Endothelial cell of umbilical vein (primary cell): ENCODE results near the gene RBKS. TPM values are rescaled to one million over a fixed set of nuclear protein-coding genes. Genes with fewer than 3 reads are reported as not detected.

Source experiments
- BruUV-seq: library from RNA; stranded (reverse); fragments of 400-500 nt; replicated peaks from 2 replicates; lab custom pipeline; 2021; lab: Mats Ljungman, UMichigan
- CTCF ChIA-PET: fragments of 300-600, 350-600 bp; sonication (Branson Sonifier 250); formaldehyde crosslinking; loops from one replicate; lab custom pipeline; 2021; ENCODE audit warnings: antibody characterized with exemption, inconsistent platforms; lab: Charles Lee
- POLR2A ChIA-PET: fragments of 300-600, 350-600 bp; sonication (Branson Sonifier 250); formaldehyde crosslinking; loops from one replicate; lab custom pipeline; 2021; ENCODE audit warnings: antibody characterized with exemption, inconsistent platforms; lab: Charles Lee
- DNase-seq: peaks from one replicate; pipeline ENCODE4 v3.0.0-alpha.2; 2011; ENCODE audit warnings: low read depth, low spot score
- FAIRE-seq: peaks from 2 replicates; lab custom pipeline; 2011; peaks lifted over from hg19 to GRCh38; lab: Jason Lieb, UNC
- H2AFZ ChIP-seq: 2 replicates; pipeline ENCODE4 v1.6.0; 2012; ENCODE audit warnings: low read depth, low read length, control low read depth, inconsistent platforms
- H3K27ac ChIP-seq: 2 replicates; pipeline ENCODE4 v1.5.1; 2011; ENCODE audit warnings: low read depth, mild to moderate bottlenecking, control low read depth, low read length, moderate library complexity; ENCODE audit not compliant: insufficient read depth
- H3K27me3 ChIP-seq, 2 experiments: 2 replicates each; pipeline versions ENCODE4 v1.6.0 to v1.6.1; 2011; ENCODE audit warnings: low read length in 2 of 2, mixed read lengths in 1 of 2; ENCODE audit not compliant: control insufficient read depth in 2 of 2, insufficient read depth in 2 of 2
- H3K36me3 ChIP-seq, 2 experiments: 2 replicates in 1 of 2; 3 replicates in 1 of 2; pipeline ENCODE4 v1.5.1; 2011; ENCODE audit warnings: low read length in 2 of 2, mild to moderate bottlenecking in 1 of 2, moderate library complexity in 1 of 2; ENCODE audit not compliant: control insufficient read depth in 2 of 2, insufficient read depth in 2 of 2; ENCODE audit errors: extremely low read depth in 1 of 2
- H3K4me1 ChIP-seq: 3 replicates; pipeline ENCODE4 v1.5.1; 2011; ENCODE audit warnings: mild to moderate bottlenecking, low read length; ENCODE audit not compliant: control insufficient read depth, insufficient read depth; ENCODE audit errors: extremely low read depth
- H3K4me2 ChIP-seq: 2 replicates; pipeline ENCODE4 v1.6.1; 2011; ENCODE audit warnings: low read length, control low read depth, mixed read lengths; ENCODE audit not compliant: insufficient read depth
- H3K4me3 ChIP-seq, 3 experiments: fragments of 200-600 bp in 1 of 3; sonication (generic), shearing (Covaris generic) in 1 of 3; replicated peaks in 1 of 3; 2 replicates each; pipeline ENCODE4 v1.5.1; 2011 to 2016; ENCODE audit warnings: control low read depth in 3 of 3, low read length in 3 of 3, mild to moderate bottlenecking in 2 of 3, inconsistent platforms in 1 of 3, low read depth in 1 of 3, moderate library complexity in 1 of 3; ENCODE audit not compliant: insufficient read depth in 1 of 3
- H3K79me2 ChIP-seq: 2 replicates; pipeline ENCODE4 v1.6.0; 2012; ENCODE audit warnings: low read length, inconsistent platforms; ENCODE audit not compliant: control insufficient read depth, insufficient read depth
- H3K9ac ChIP-seq: replicated peaks from 2 replicates; pipeline ENCODE3; 2011; ENCODE audit warnings: low read length, control low read depth; ENCODE audit not compliant: insufficient read depth; ENCODE audit errors: extremely low read depth
- H3K9me1 ChIP-seq: replicated peaks from 3 replicates; pipeline ENCODE4 v1.6.0; 2011; ENCODE audit warnings: mild to moderate bottlenecking, low read length; ENCODE audit not compliant: control insufficient read depth, insufficient read depth; ENCODE audit errors: extremely low read depth
- H3K9me3 ChIP-seq: replicated peaks from 2 replicates; pipeline ENCODE4 v1.5.1; 2012; ENCODE audit warnings: low read length, inconsistent platforms; ENCODE audit not compliant: control insufficient read depth, insufficient read depth
- H4K20me1 ChIP-seq: replicated peaks from 2 replicates; pipeline ENCODE3; 2011; ENCODE audit warnings: mild to moderate bottlenecking, low read length; ENCODE audit not compliant: control insufficient read depth, insufficient read depth; ENCODE audit errors: extremely low read depth
- CTCF ChIP-seq, 2 donors: IDR thresholded peaks; 1 replicate in 1 of 2; 2 replicates in 1 of 2; pipeline ENCODE4 v1.5.1; 2011; ENCODE audit warnings: low read length in 2 of 2, mild to moderate bottlenecking in 2 of 2, moderate library complexity in 2 of 2, control low read depth in 1 of 2, inconsistent platforms in 1 of 2, low read depth in 1 of 2; ENCODE audit not compliant: insufficient read depth in 1 of 2; ENCODE audit errors: extremely low read depth in 1 of 2
- EZH2 ChIP-seq: IDR thresholded peaks from 2 replicates; pipeline ENCODE4 v1.6.1; 2012; ENCODE audit warnings: borderline replicate concordance, low read depth, mild to moderate bottlenecking, moderate library complexity, low read length, inconsistent platforms; ENCODE audit not compliant: severe bottlenecking
- FOS ChIP-seq: IDR thresholded peaks from 2 replicates; pipeline ENCODE4 v1.6.1; 2011; ENCODE audit warnings: mild to moderate bottlenecking, low read length, moderate library complexity, borderline replicate concordance; ENCODE audit not compliant: insufficient read depth
- GATA2 ChIP-seq: IDR thresholded peaks from 2 replicates; pipeline ENCODE4 v1.7.0; 2011; ENCODE audit warnings: low read depth, mild to moderate bottlenecking, moderate library complexity, mixed read lengths, low read length; ENCODE audit not compliant: insufficient read length, insufficient read depth
- JUN ChIP-seq: IDR thresholded peaks from 2 replicates; pipeline ENCODE4 v1.6.1; 2011; ENCODE audit warnings: borderline replicate concordance, low read depth; ENCODE audit not compliant: insufficient read length, insufficient read depth
- MYC ChIP-seq: IDR thresholded peaks from one replicate; pipeline ENCODE4 v1.6.1; 2011; ENCODE audit warnings: mild to moderate bottlenecking, low read depth, low read length
- POLR2A ChIP-seq: IDR thresholded peaks from 2 replicates; pipeline ENCODE4 v1.6.1; 2012; ENCODE audit warnings: low read depth, mild to moderate bottlenecking, control low read depth, low read length
- POLR2AphosphoS5 ChIP-seq: IDR thresholded peaks from 2 replicates; pipeline ENCODE4 v1.6.1; 2012; ENCODE audit warnings: low read depth, mild to moderate bottlenecking, control low read depth, low read length, moderate library complexity; ENCODE audit not compliant: insufficient read depth
- dilution Hi-C: fragments of 300-500 bp; cut with MboI; formaldehyde crosslinking; loops from one replicate; pipeline ENCODE4 v1.15.0; 2019; ENCODE audit warnings: low sequenced_read_pairs; ENCODE audit not compliant: extremely low pct_ligation_motif_present
- intact Hi-C: fragments of 100-400 bp; cut with micrococcal nuclease; formaldehyde crosslinking; loops from one replicate; pipeline ENCODE4 v1.10.0; 2022
- polyA plus RNA-seq, 4 experiments: library from polyadenylated mRNA; depleted of rRNA in 3 of 4; stranded (reverse) in 3 of 4; unstranded in 1 of 4; fragments of >200 nt; gene quantifications; 2 replicates each; pipeline versions ENCODE4 v1.2.1 to v1.2.3, GENCODE V29; 2011 to 2012; ENCODE audit warnings: missing spikeins in 1 of 4
- total RNA-seq: library from RNA; stranded (reverse); gene quantifications from 2 replicates; pipeline ENCODE4 v1.2.3, GENCODE V29; 2021
- TF ChIP-seq, protein P1 (sequence below): IDR thresholded peaks from 2 replicates; pipeline ENCODE4 v1.6.1; 2011; ENCODE audit not compliant: insufficient read depth, insufficient read length

RBKS gene
- total and polyA plus RNA-seq, 2 donors (not counting 3 experiments of a cell fraction or from before 2014, with no cell fraction given): 0.64 to 1.8 TPM

DNA sequence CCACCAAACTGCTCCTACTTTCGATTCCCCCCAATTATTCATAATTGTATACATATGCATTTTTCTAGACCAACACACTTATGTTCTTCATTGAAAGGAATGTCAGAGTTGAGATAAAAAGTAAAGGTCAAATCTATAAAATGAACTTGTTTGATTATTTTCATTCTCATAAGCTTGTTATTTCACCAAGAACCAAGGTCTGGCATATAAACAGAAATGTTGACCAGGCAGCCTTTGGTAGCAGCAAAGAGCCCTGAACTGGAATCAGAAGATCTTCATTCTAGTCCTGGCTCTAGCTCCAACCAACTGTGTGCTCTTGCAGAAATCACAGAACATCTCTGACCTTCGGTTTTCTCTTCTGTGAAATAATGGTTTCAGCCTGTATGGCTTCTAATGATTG is 42.9 kb downstream of the RBKS start:
- H3K27ac ChIP-seq: no peak overlapping the region
- no peaks in the 10 kb centered on the region for H3K27me3 ChIP-seq
- FAIRE-seq (no peak), DNase-seq (no peak)
- intact Hi-C loops (no loop called here), dilution Hi-C loops (no loop called here)
- POLR2A ChIA-PET: no interaction called here
- no peak overlapping the region for H3K9ac ChIP-seq
- CTCF ChIA-PET: interaction anchor here (0.7 to 1.7 kb wide), 5 partner anchors 10 to 130 kb away, joined by 3 to 9 read pairs (median 4); no protein-coding TSS in a partner anchor
- BruUV-seq: no TSS peak
- H3K79me2 ChIP-seq: no peaks in the 10 kb centered on the region
- H3K4me3 ChIP-seq: no peak overlapping the region
- no peaks in the 10 kb centered on the region for H3K9me1 ChIP-seq
- H3K9me3 ChIP-seq: no peaks in the 10 kb centered on the region
- H3K4me2 ChIP-seq: no peak overlapping the region
- TF ChIP-seq FOS (no peak), POLR2A (no peak), GATA2 (no peak), POLR2AphosphoS5 (no peak), EZH2 (no peak), CTCF (IDR thresholded peaks at IDR 0.05; ENCODE audit: extremely low read depth in 1 of 2, insufficient read depth in 1 of 2, low read depth in 1 of 2, low read length in 2 of 2) (no peak), JUN (no peak), MYC (no peak)
- TF ChIP-seq, protein P1, sequence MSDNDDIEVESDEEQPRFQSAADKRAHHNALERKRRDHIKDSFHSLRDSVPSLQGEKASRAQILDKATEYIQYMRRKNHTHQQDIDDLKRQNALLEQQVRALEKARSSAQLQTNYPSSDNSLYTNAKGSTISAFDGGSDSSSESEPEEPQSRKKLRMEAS: no peak
- H4K20me1 ChIP-seq: no peaks in the 10 kb centered on the region
- H3K4me1 ChIP-seq: no peaks in the 10 kb centered on the region
- H2AFZ ChIP-seq: no peak overlapping the region
- H3K36me3 ChIP-seq: no peaks in the 10 kb centered on the region
